ENCODE results near the gene SOX10.

SOX10 gene

DNA sequence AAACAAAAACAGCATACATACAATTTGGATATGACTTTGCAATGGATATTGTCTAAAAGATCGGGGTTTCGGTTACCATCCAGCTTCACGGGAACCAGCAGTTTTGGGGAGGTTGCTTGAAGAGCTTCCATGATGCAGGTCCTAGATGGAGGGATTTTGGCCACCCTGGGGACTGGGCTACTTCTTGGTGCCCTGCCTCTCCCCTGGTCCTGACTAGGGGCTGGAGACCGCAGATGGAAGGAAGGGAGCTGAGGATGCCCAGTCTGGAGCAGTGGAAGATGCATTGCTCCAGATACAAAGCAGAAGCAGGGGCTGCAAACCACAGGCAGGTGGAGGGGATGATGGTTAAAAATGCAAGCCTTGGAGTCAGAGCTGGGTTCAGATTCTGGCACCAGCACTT, 13.5 kb downstream of the SOX10 start:
- Histone ChIP-seq H3K4me3 (ENCODE audit: low read depth, low read length) (no peak overlapping the region), H3K4me2 (ENCODE audit: low read length) (no peak overlapping the region), H2AFZ (no peak overlapping the region), H3K27me3 (ENCODE audit: control insufficient read depth, insufficient read depth, low read length) (no peaks in the 10 kb centered on the region), H3K4me1 (no peaks in the 10 kb centered on the region), H3K79me2 (no peaks in the 10 kb centered on the region), H3K9ac (no peak overlapping the region), H3K27ac (no peak overlapping the region), H3K36me3 (ENCODE audit: control insufficient read depth, insufficient read depth, low read length) (no peaks in the 10 kb centered on the region), H3K9me3 (ENCODE audit: control insufficient read depth, low read length) (no peaks in the 10 kb centered on the region)
- TF ChIP-seq, protein P1, sequence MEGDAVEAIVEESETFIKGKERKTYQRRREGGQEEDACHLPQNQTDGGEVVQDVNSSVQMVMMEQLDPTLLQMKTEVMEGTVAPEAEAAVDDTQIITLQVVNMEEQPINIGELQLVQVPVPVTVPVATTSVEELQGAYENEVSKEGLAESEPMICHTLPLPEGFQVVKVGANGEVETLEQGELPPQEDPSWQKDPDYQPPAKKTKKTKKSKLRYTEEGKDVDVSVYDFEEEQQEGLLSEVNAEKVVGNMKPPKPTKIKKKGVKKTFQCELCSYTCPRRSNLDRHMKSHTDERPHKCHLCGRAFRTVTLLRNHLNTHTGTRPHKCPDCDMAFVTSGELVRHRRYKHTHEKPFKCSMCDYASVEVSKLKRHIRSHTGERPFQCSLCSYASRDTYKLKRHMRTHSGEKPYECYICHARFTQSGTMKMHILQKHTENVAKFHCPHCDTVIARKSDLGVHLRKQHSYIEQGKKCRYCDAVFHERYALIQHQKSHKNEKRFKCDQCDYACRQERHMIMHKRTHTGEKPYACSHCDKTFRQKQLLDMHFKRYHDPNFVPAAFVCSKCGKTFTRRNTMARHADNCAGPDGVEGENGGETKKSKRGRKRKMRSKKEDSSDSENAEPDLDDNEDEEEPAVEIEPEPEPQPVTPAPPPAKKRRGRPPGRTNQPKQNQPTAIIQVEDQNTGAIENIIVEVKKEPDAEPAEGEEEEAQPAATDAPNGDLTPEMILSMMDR (IDR thresholded peaks at IDR 0.05), result no peak

DNA sequence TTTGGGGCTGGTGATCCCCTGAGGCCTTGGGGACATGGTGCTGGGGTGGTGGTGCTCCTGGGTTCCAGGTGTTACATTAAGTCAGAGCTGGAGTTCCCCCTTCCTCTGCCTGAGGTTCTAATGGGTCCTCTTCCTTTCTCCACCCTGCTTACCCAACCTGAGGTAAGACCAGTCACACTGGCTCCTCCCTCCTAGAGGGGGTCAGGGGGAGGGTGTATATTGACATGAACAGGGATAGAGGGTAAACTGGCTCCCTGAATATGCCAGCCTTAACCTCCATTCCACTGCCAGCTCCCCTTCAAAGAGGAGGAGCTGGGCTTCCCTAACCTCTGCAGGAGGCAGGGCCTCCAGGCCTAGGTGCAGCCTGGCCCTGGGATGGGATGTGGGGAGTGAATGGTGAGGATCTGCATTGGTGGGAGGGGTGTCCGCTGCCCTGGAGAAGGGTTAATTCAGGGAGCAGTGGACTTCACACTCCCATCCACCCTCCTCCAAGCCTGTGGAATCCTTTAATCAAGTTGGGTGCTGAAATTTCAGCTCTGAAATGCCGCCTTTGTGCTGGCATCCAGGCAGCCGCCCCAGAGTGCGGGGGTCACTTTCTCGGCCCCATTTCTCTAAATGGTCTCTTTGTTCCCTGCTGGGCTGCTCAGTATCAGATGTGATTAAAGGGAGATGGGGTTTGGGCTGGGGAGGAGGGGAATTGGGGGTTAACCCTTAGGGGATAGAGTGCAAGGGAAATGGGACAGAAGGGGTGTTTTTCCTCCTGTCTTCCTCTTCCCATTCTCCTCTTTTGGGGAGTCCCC, 15.7 kb downstream of the SOX10 start:
- no peaks in the 10 kb centered on the region for H3K79me2 ChIP-seq
- TF ChIP-seq, protein P1 (IDR thresholded peaks at IDR 0.05), result no peak
- H3K4me3 ChIP-seq (ENCODE audit: low read depth, low read length), result no peak overlapping the region
- no peaks in the 10 kb centered on the region for H3K27me3 ChIP-seq (ENCODE audit: control insufficient read depth, insufficient read depth, low read length)
- H3K36me3 ChIP-seq (ENCODE audit: control insufficient read depth, insufficient read depth, low read length), result no peaks in the 10 kb centered on the region
- no peak overlapping the region for H2AFZ ChIP-seq
- H3K9ac ChIP-seq, result no peak overlapping the region
- no peaks in the 10 kb centered on the region for H3K4me1 ChIP-seq
- no peak overlapping the region for H3K27ac ChIP-seq
- no peak overlapping the region for H3K4me2 ChIP-seq (ENCODE audit: low read length)
- no peaks in the 10 kb centered on the region for H3K9me3 ChIP-seq (ENCODE audit: control insufficient read depth, low read length)

DNA sequence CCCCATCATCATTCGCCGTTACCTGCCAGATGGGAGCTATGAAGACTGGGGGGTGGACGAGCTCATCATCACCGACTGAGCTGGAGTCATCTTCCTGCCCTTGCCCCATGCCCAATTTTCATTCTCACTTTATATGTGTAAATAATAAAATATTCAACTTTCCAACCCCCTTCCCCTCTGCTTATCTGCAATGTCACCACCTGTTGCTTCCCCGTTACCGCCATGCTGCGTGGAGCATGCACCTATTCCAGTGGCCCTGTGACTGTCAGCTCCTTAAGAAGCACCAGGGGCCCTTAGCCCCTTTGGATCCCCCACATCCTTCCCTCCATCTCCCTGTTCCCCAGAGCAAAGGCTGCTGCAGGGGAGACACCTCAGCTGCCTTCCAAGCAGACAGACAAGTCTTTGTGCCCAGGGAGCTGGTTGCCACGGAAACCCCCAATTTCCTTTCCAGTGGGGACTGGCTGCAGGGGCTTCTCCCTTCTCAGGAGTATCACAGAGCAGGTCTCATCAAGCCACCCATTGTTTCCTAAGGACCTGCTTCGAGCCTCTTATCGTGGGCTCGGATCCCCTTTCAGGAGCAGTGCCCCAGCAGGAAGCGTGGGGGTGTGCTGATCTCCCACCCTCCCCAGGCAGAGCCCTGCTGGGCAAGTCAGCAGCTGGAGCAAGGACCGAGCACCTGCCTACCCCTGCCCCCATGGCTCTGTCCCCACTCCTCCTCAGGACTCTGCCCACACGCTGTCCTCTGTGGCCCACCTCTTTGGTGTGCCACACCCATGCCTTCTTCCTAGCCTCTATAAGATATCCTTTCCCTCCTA, 16.5 kb downstream of the SOX10 start:
- no peak overlapping the region for H3K4me3 ChIP-seq (ENCODE audit: low read depth, low read length)
- H2AFZ ChIP-seq, result no peak overlapping the region
- no peaks in the 10 kb centered on the region for H3K36me3 ChIP-seq (ENCODE audit: control insufficient read depth, insufficient read depth, low read length)
- no peak overlapping the region for H3K9ac ChIP-seq
- H3K4me1 ChIP-seq, result no peaks in the 10 kb centered on the region
- TF ChIP-seq, protein P1 (IDR thresholded peaks at IDR 0.05), result no peak
- H3K4me2 ChIP-seq (ENCODE audit: low read length), result no peak overlapping the region
- no peaks in the 10 kb centered on the region for H3K27me3 ChIP-seq (ENCODE audit: control insufficient read depth, insufficient read depth, low read length)
- no peaks in the 10 kb centered on the region for H3K9me3 ChIP-seq (ENCODE audit: control insufficient read depth, low read length)
- H3K79me2 ChIP-seq, result no peaks in the 10 kb centered on the region
- no peak overlapping the region for H3K27ac ChIP-seq

DNA sequence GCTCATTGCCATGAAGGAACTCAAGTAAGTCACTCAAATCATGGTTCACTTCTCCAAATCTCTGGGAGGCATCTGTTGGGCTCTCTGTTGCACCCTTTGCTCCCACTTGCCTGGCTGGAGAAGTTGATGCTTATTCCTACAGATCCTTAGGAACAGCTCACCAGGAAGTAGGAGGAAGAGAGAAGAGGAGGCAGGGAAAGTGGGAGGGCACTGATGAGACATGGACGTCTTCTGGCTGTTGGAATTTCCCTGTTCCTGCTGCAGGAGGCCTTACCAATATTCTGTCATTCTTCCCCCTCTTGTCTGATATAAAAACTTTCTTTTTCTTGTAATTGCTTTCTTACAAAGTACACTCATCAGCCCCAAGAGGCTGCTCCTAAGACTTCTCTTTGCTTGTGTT, 17.2 kb downstream of the SOX10 start:
- H2AFZ ChIP-seq, result no peak overlapping the region
- H3K9me3 ChIP-seq (ENCODE audit: control insufficient read depth, low read length), result no peaks in the 10 kb centered on the region
- H3K4me1 ChIP-seq, result no peaks in the 10 kb centered on the region
- H3K27me3 ChIP-seq (ENCODE audit: control insufficient read depth, insufficient read depth, low read length), result no peaks in the 10 kb centered on the region
- no peaks in the 10 kb centered on the region for H3K36me3 ChIP-seq (ENCODE audit: control insufficient read depth, insufficient read depth, low read length)
- H3K9ac ChIP-seq, result no peak overlapping the region
- TF ChIP-seq, protein P1 (IDR thresholded peaks at IDR 0.05), result no peak
- no peak overlapping the region for H3K4me2 ChIP-seq (ENCODE audit: low read length)
- no peaks in the 10 kb centered on the region for H3K79me2 ChIP-seq
- no peak overlapping the region for H3K4me3 ChIP-seq (ENCODE audit: low read depth, low read length)
- H3K27ac ChIP-seq, result no peak overlapping the region

Measured in parathyroid adenoma (tissue), 2 donors.